Endothelial cell (in vitro differentiated cells): ENCODE results near the gene IQGAP1. TPM values are rescaled to one million over a fixed set of nuclear protein-coding genes. Genes with fewer than 3 reads are reported as not detected.
"Not testable (repeated sequence)": the region's sequence is repeated elsewhere in the genome, so short reads cannot be mapped to it uniquely, and the experiment has no call there.

ENCODE experiments used
- DNase-seq: peaks from one replicate; pipeline ENCODE4 v3.0.0; 2021; ENCODE audit warnings: low spot score
- H3K27ac Mint-ChIP-seq: one replicate; pipeline ENCODE4 v1.8.0; 2021; ENCODE audit warnings: mixed read lengths, inconsistent platforms; ENCODE audit not compliant: unreplicated experiment
- H3K27me3 Mint-ChIP-seq: one replicate; pipeline ENCODE4 v1.8.0; 2021; ENCODE audit warnings: mild to moderate bottlenecking, moderate library complexity, mixed read lengths, inconsistent platforms; ENCODE audit not compliant: unreplicated experiment
- H3K36me3 Mint-ChIP-seq: one replicate; pipeline ENCODE4 v1.8.0; 2021; ENCODE audit warnings: mild to moderate bottlenecking, low read depth, mixed read lengths, inconsistent platforms; ENCODE audit not compliant: unreplicated experiment
- H3K4me1 Mint-ChIP-seq: one replicate; pipeline ENCODE4 v1.8.0; 2021; ENCODE audit warnings: mild to moderate bottlenecking, mixed read lengths, inconsistent platforms; ENCODE audit not compliant: unreplicated experiment
- H3K4me3 Mint-ChIP-seq: one replicate; pipeline ENCODE4 v1.8.0; 2021; ENCODE audit warnings: mild to moderate bottlenecking, mixed read lengths, inconsistent platforms; ENCODE audit not compliant: unreplicated experiment
- H3K9me3 Mint-ChIP-seq: one replicate; pipeline ENCODE4 v1.8.0; 2021; ENCODE audit warnings: mixed read lengths, inconsistent platforms; ENCODE audit not compliant: unreplicated experiment
- CTCF ChIP-seq: fragments of 200-600 bp; sonication (generic); IDR thresholded peaks from one replicate; pipeline ENCODE4 v1.5.0; 2021; ENCODE audit warnings: antibody characterized with exemption; ENCODE audit not compliant: unreplicated experiment
- total RNA-seq: library from RNA; stranded (reverse); fragmentation: NEBNext Ultra II Directional; extraction: Animal tissue kit (Norgen Biotek cat#: 25700); gene quantifications from one replicate; pipeline ENCODE4 v1.2.1, GENCODE V29; 2021; ENCODE audit not compliant: unreplicated experiment

The IQGAP1 gene
- total RNA-seq, 1 donor from 2014 or later = 86.4 TPM

- no peak for DNase-seq
- Mint-ChIP-seq H3K4me3 (no peak overlapping the region), H3K27ac (peak overlapping the region; percentile 67), H3K27me3 (no peaks in the 10 kb centered on the region), H3K4me1 (peaks cover 44% of the 10 kb centered on the region), H3K36me3 (peaks cover 4% of the 10 kb centered on the region), H3K9me3 (no peaks in the 10 kb centered on the region)
- TF ChIP-seq CTCF = no peak
Measured at GRCh38 chr15:90412356-90413194, 24.5 kb downstream of the IQGAP1 start.

- Mint-ChIP-seq H3K36me3 (peaks cover 4% of the 10 kb centered on the region), H3K27me3 (no peaks in the 10 kb centered on the region), H3K27ac (peak overlapping the region; percentile 81), H3K4me1 (peaks cover 36% of the 10 kb centered on the region), H3K4me3 (no peak overlapping the region), H3K9me3 (no peaks in the 10 kb centered on the region)
- TF ChIP-seq CTCF = no peak
- DNase-seq = no peak
Measured at GRCh38 chr15:90413411-90414379, 25.7 kb downstream of the IQGAP1 start.

- Mint-ChIP-seq H3K9me3 (no peaks in the 10 kb centered on the region), H3K36me3 (peaks cover 3% of the 10 kb centered on the region), H3K4me3 (no peak overlapping the region), H3K27me3 (no peaks in the 10 kb centered on the region), H3K4me1 (peaks cover 31% of the 10 kb centered on the region), H3K27ac (peak overlapping the region; percentile 30)
- DNase-seq = no peak
- no peak for TF ChIP-seq CTCF
Measured at GRCh38 chr15:90414408-90415028, 26.5 kb downstream of the IQGAP1 start.

GRCh38 chr15:90416052-90416451 is 28.0 kb downstream of the IQGAP1 start:
- not testable (repeated sequence) for H3K4me3 Mint-ChIP-seq, H3K9me3 Mint-ChIP-seq, H3K27me3 Mint-ChIP-seq, H3K36me3 Mint-ChIP-seq, DNase-seq, H3K27ac Mint-ChIP-seq
- H3K4me1 Mint-ChIP-seq = peaks cover 28% of the 10 kb centered on the region

GRCh38 chr15:90418627-90419026 is 30.6 kb downstream of the IQGAP1 start:
- no peaks in the 10 kb centered on the region for H3K27me3 Mint-ChIP-seq
- H3K4me3 Mint-ChIP-seq = no peak overlapping the region
- DNase-seq = no peak
- no peak for TF ChIP-seq CTCF
- H3K4me1 Mint-ChIP-seq = peaks cover 14% of the 10 kb centered on the region
- no peak overlapping the region for H3K27ac Mint-ChIP-seq
- H3K9me3 Mint-ChIP-seq = no peaks in the 10 kb centered on the region
- H3K36me3 Mint-ChIP-seq = no peaks in the 10 kb centered on the region
